ENCODE data around the gene ARHGAP45.

DNA sequence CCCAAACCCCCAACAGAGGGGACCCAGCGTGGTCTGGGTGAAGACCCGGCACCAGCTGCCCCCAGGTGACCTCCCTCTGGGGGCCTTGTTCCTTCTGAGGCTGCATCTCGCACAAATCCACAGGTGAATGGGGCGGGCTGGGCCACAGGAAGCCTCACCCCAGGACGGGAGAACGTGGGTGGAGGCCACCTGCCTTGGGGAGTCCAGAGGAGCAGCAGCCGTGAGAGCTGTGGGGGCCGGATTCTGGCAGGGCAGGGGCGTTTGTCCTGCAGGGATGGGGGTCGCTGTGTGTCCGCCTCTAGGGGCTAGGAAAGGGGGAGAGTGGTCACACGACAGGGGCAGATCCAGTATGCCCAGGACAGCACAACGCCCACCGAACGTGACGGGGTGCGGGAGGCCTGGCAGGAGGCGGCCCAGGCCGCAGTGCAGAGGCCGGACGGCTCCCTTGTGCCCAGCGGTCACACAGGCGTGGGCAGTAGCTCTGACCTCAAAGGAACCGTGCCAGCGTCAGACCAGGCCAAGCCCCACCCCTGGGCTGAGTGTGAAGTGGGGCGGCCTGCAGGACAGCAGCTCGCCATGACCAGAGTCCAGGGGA is 21.5 kb downstream of the ARHGAP45 start:
- TF ChIP-seq, protein P1, sequence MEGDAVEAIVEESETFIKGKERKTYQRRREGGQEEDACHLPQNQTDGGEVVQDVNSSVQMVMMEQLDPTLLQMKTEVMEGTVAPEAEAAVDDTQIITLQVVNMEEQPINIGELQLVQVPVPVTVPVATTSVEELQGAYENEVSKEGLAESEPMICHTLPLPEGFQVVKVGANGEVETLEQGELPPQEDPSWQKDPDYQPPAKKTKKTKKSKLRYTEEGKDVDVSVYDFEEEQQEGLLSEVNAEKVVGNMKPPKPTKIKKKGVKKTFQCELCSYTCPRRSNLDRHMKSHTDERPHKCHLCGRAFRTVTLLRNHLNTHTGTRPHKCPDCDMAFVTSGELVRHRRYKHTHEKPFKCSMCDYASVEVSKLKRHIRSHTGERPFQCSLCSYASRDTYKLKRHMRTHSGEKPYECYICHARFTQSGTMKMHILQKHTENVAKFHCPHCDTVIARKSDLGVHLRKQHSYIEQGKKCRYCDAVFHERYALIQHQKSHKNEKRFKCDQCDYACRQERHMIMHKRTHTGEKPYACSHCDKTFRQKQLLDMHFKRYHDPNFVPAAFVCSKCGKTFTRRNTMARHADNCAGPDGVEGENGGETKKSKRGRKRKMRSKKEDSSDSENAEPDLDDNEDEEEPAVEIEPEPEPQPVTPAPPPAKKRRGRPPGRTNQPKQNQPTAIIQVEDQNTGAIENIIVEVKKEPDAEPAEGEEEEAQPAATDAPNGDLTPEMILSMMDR (IDR thresholded peaks at IDR 0.05): no peak
- no peak for TF ChIP-seq POLR2AphosphoS5 (IDR thresholded peaks at IDR 0.05)
- no peak for TF ChIP-seq POLR2A (IDR thresholded peaks at IDR 0.05)

Measured in suprapubic skin (tissue), 4 donors.